KOPT-K1 (cell line): ENCODE data around the gene TUSC2.

ENCODE experiments used
- H3K27ac ChIP-seq: fragments of 200-600 bp; sonication (generic); 2 replicates; pipeline ENCODE4 v1.5.1; 2016; ENCODE audit warnings: antibody characterized with exemption, mild to moderate bottlenecking, low read depth, low read length; ENCODE audit not compliant: poor library complexity, severe bottlenecking
- H3K36me3 ChIP-seq: fragments of 200-600 bp; sonication (generic); 2 replicates; pipeline ENCODE4 v1.5.1; 2017; ENCODE audit warnings: antibody characterized with exemption, mild to moderate bottlenecking, low read length, moderate library complexity; ENCODE audit not compliant: insufficient read depth
- H3K9me3 ChIP-seq: fragments of 200-600 bp; sonication (generic); 2 replicates; pipeline ENCODE4 v1.5.1; 2017; ENCODE audit warnings: antibody characterized with exemption, low read length, mild to moderate bottlenecking; ENCODE audit not compliant: insufficient read depth, poor library complexity, severe bottlenecking

Gene TUSC2

DNA sequence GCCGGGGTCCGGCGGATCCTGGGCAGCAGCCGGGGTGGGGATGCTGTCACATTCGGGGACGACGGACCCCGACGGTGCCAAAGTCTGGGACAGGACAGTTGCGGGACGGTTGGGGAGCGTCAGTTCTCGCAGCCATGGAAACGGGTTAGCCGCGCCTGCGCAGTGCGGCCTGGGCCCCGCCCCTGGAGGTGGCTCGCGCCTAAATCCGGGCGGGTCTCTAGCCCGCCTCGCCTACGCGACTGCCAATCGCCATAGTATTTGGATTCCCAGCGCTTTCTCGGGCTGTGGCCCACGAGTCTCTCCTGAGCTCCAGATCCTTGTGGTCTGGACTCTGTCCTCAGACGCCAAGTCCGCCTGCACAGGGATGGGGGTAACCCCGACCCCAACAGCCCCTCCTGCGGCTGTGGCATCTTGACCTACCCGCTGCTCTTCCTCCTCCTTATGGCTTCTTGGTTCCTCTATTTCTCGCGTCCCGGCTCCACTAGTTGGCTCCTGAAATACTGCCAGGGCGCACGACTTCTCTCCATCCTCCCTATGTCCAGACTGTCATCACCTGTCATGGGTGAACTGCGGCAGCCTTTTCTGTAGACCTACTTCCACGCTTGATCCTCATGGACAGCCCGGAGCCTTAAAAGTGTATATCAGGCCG, 17.7 kb upstream of the TUSC2 start, which contains the start of gene ZMYND10:
TSS of gene ZMYND10 (minus strand) at position 147 of the 649 bp plus-strand sequence. CDS start 153 bp downstream, outside the sequence.
- Histone ChIP-seq H3K9me3 (no peaks in the 10 kb centered on the region), H3K36me3 (peaks cover 22% of the 10 kb centered on the region), H3K27ac (no peak within 1 kb of the TSS)

DNA sequence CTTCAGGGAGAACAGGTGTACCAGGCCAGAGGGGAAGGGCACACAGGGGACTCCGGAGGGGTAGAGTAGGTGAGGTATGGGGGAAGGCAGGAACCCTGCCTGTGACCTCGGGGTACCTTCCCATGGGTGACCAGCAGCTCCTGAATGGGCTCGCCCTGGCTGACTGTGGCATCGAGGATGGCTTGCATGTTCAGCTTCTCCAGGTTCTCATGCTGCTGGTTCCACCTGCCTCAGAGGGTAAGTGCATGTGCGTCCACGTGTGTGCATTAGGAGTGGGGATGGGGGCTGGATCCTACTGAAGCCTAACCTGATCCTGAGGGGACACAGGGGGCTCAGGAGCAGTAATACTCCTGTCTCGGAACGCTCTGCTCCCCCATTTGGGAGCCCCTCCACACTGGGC, 17.0 kb upstream of the TUSC2 start:
- H3K9me3 ChIP-seq = no peaks in the 10 kb centered on the region
- H3K27ac ChIP-seq = no peak overlapping the region
- H3K36me3 ChIP-seq = peaks cover 22% of the 10 kb centered on the region

DNA sequence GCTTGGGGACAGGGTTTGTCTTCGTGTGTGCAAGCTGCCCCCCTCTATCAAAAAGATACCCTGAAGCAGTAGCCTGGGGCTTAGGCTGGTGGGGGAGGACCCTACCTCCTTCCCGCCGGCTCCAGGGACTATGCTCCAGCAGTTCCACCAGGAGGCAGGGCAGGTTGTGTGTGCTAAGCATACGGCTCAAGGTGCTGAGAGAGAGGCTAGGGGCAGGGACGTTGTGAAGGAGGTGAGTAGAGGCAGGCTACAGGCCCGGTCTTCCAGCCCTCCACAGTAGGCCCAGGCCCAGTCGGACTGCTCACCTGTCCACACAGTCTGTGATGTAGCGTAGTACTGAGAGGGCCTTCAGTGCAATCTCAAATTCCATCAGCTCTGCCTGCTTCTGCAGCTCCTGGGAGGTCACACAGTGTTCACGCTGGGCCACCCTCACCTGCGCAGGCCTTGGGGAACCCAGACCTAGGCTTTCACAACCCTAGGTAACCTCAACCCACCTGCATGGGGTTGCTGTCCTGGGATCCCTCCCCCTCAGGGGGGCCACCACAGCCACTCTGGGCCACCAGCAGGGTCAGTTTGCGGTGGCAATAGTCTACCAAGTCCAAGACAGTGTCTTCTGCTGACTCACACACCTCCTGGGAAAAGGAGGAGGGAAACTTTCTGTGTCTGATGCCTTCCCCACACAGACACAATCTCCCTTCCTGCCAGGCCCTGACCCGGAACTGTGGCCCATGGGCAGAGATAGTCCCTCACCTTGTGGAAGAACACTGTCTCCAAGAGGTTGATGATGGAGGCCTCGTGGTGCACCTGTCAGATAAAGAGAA, 15.0 kb upstream of the TUSC2 start:
- no peak overlapping the region for H3K27ac ChIP-seq
- no peaks in the 10 kb centered on the region for H3K9me3 ChIP-seq
- H3K36me3 ChIP-seq = peaks cover 8% of the 10 kb centered on the region; the same call in 1 of the 2 replicates

DNA sequence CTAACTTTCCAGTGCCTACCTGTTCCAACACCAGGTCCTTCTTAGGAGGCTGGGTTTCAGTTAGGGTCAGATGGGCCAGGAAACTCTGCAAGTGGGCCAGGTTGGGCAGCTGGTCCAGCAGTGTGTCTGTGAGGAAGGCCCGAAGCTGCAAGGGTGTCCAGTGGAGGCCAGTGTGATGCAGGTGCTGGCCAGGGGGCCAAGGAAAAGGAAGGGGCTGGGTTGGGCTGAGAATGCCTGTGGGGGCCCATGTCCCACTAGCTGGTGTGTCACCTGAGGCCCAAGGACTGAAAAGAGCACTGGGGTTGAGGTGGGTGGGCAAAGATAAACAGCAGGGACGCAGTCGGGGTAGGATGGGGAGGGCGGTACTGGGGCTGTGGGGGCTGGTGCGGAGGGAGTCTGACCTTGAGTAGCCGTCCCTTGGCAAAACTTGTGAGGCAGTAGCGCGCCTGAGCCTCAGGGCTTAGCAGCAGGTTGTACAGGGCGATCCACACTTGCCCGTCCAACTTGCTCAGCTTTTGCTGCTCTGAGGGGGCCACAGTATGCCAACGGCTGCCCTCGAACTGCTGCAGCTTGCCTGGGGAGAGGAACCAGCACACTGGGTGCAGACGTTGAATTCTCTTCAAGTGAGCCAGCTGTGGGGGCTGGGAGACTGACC, 14.1 kb upstream of the TUSC2 start:
- no peaks in the 10 kb centered on the region for H3K9me3 ChIP-seq
- no peak overlapping the region for H3K27ac ChIP-seq
- H3K36me3 ChIP-seq = no peaks in the 10 kb centered on the region

DNA sequence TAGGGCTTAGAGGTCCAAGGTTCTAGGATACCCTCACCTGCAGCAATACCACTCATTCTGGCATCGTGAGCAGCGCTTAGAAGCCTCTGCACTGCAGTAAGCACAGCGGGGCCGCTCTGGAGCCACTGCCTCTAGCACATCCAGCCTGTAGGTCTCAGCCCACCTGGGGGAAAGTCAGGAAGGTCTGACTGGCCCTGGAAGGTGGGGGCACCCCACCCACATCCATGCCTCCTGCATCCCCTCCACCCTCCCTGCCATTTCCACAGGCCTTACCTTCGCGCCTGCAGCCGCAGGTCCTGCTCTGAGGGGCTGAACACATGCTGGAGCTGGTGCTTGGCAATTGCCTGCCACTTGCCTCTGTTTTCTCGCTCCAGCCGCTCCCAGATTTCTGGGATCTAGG, 13.5 kb upstream of the TUSC2 start:
- Histone ChIP-seq H3K9me3 (no peaks in the 10 kb centered on the region), H3K27ac (no peak overlapping the region), H3K36me3 (no peaks in the 10 kb centered on the region)

DNA sequence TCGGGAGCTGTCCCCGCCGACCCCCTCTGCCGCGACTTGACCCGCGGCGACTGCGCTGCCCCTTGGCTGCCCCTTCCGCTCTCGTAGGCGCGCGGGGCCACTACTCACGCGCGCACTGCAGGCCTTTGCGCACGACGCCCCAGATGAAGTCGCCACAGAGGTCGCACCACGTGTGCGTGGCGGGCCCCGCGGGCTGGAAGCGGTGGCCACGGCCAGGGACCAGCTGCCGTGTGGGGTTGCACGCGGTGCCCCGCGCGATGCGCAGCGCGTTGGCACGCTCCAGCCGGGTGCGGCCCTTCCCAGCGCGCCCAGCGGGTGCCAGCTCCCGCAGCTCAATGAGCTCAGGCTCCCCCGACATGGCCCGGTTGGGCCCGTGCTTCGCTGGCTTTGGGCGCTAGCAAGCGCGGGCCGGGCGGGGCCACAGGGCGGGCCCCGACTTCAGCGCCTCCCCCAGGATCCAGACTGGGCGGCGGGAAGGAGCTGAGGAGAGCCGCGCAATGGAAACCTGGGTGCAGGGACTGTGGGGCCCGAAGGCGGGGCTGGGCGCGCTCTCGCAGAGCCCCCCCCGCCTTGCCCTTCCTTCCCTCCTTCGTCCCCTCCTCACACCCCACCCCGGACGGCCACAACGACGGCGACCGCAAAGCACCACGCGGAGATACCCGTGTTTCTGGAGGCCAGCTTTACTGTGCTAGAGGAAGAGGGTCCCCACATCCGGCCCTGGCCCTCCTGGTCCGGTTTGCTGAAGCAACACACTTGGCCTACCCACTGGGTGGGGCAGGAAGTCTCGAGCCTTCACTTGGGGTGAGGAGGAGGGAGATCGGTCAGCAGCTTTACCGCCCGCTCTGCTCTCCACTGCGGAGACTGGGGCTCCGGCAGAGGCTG, 12.7 kb upstream of the TUSC2 start, which contains the start of gene RASSF1:
TSS of gene RASSF1 (minus strand) at position 389 of the 882 bp plus-strand sequence. CDS start at position 358, 31 bp downstream.
- Histone ChIP-seq H3K36me3 (0 out of 2 replicates have a peak, but pooled peaks cover 2% of the 10 kb centered on the region), H3K27ac (no peak within 1 kb of the TSS), H3K9me3 (no peaks in the 10 kb centered on the region)

DNA sequence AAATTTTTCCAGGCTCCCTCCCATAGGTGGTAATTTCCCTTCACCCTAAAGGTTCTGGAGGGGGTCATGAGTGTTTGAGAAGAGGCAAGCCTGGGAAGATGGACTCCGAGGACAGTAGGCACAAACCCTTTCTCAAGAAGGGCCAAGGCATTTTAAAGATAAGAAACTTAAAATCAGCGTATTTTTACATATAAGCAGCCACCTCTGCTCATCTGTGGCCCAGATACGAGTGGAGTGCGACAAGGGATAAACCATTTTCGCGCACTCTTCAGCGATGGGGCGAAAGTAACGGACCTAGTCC, 12.1 kb upstream of the TUSC2 start:
- H3K9me3 ChIP-seq = no peaks in the 10 kb centered on the region
- no peak overlapping the region for H3K27ac ChIP-seq
- H3K36me3 ChIP-seq = 0 out of 2 replicates have a peak, but pooled peaks cover 5% of the 10 kb centered on the region

DNA sequence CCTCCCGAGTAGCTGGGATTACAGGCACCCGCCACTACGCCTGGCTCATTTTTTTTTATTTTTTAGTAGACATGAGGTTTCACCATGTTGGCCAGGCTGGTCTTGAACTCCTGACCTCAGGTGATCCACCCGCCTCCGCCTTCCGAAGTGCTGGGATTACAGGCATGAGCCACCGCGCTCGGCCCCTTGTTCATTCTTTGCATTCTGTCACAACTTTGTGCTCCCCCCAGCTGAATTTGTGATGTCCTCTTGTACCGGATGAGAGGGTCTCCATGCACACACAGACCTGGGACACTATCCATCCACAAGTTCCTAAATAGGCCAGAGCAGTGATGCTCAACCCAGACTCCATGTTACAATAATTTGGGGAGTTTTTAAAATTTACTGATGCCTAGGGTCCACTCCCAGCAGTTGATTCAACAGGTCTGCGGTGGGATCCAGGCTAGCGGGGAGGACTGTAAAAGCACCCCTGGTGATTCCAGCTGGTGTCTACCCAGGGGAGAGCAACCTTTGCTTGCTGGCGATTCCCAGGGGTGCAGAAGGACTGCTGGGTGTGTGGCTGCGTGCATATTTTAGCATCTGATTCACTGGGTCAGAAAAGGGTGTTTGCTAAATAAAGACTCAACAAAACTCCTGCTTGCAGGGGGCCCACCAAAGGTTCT, 11.6 kb upstream of the TUSC2 start:
- H3K27ac ChIP-seq = no peak overlapping the region

DNA sequence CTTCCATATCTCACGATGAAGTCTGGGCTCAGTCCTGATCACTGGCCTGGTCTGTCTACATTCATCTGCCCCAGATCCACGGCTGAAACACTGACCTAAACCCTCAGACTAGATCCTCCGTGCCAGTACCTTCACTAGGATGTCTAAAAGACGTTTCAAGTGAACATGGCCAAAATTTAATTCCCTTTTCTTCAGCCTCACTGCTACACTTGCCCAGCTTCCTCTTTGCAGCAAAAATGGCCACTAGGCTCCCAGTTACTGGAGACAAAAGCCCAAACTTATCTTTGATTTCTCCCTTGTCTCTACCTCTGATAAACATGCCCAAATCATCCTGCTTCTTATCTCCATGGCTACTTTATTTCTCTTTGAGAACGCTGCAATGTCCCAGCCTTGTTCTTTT, 10.9 kb upstream of the TUSC2 start:
- no peaks in the 10 kb centered on the region for H3K9me3 ChIP-seq
- peak overlapping the region; percentile 89 for H3K27ac ChIP-seq
- peaks cover 15% of the 10 kb centered on the region for H3K36me3 ChIP-seq

More for the DNA sequence above, 11.6 kb upstream of the TUSC2 start:
- peaks cover 8% of the 10 kb centered on the region for H3K36me3 ChIP-seq
- H3K9me3 ChIP-seq = no peaks in the 10 kb centered on the region

DNA sequence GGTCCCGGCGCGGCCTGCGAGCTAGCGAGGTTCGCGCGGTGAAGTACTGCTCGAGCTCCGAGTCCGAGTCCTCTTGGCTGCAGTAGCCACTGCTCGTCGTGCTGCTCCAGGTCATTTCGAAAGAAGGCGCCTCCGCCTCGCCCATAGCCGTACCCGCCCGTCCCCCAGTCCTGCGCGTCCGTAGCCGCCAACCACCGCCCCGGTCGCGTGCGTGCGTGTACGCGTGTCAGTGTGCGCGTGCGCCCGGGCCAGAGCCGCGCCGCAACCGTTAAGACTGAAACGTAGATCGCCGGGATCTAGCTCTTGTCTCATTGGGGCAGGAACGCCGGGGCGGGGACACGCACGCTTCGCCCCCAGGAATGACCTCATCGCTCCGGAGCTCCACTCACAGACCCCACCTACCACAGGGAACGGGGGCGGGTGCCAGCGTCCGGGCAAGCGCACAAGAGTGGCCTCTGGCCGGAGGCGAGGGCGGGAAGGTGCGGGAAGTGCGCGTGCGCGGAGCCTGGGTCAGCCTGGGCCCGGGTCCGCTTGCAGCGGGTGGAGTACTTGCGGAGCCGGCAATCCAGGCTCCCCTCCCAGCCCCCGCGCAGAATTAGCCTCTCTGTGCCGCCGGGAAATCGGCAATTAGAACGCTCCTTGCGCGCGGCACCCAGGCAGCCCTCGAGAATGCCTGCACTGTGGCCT, 9.3 kb upstream of the TUSC2 start:
- H3K9me3 ChIP-seq = no peaks in the 10 kb centered on the region
- peaks cover 31% of the 10 kb centered on the region for H3K36me3 ChIP-seq
- peak overlapping the region; percentile 89 for H3K27ac ChIP-seq

DNA sequence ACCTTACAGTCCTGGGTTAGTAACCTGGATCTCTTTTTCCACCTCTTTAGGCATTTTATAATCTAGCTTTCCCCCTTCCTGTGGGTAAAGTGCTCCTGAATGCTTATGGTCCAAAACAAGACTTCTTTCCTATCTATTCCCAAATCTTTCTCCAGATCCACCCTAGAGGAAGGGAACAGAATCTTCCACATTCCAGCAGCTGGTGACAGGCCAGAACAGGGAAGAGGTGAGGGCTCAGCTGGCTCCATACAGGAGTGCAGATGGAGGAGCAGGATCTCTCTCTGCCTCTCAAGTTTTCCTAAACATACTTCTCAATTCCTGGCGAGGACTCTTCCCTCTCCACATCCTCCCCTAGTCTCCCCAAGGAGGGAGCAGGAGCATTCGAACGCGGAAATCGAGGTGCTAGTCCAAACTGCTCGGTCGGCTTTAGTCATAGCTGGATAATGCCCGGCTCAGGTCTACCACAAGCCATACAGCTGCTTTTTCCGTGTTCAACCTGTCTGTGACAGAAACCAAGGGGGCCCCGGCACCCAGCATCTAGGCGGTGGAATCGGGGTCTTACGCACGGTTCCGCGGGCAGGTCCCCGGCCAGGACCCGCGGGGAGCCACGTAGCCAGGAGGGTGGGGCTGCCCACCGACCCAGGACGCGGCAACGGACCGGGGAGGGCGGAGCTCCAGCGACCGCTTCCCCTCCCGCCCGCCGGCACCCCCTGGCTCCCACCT, 8.6 kb upstream of the TUSC2 start:
- peak overlapping the region; percentile 89 for H3K27ac ChIP-seq
- no peaks in the 10 kb centered on the region for H3K9me3 ChIP-seq
- peaks cover 38% of the 10 kb centered on the region for H3K36me3 ChIP-seq

DNA sequence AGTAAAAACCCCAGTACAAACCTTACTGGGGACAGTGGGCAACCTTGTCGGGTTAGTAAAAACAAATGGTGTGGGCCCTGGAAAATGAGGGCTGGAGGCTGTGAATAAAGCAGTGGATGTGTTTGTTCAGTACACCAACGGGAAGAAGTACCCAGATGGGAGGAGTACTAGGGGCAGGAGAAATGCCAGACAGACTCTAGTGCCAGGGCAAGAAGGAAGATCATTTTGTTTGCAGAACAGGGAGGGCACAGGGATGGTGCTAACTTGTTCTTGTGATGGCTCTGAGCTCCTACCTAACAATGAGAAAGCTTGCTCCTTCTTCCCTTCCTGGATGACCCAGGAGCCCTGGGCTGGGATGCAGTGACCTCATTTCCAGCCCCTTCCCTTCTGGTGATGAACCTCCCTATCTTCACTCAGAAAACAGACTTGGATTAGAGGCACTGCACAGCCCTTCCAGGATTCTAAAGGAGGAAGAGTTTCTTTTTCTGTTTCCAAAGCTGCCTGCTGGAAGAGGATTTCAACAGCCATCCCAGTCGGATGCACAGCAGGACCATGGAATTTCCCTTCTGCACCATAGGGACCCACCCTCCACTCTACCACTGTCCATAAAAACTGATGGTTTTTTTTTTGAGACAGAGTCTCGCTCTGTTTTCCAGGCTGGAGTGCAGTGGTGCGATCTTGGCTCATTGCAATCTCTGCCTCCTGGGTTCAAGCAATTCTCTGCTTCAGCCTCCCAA, 6.5 kb upstream of the TUSC2 start:
- H3K9me3 ChIP-seq = no peaks in the 10 kb centered on the region
- H3K36me3 ChIP-seq = peaks cover 60% of the 10 kb centered on the region
- H3K27ac ChIP-seq = no peak overlapping the region
